ENCODE results near the gene LPO.

LPO gene

DNA sequence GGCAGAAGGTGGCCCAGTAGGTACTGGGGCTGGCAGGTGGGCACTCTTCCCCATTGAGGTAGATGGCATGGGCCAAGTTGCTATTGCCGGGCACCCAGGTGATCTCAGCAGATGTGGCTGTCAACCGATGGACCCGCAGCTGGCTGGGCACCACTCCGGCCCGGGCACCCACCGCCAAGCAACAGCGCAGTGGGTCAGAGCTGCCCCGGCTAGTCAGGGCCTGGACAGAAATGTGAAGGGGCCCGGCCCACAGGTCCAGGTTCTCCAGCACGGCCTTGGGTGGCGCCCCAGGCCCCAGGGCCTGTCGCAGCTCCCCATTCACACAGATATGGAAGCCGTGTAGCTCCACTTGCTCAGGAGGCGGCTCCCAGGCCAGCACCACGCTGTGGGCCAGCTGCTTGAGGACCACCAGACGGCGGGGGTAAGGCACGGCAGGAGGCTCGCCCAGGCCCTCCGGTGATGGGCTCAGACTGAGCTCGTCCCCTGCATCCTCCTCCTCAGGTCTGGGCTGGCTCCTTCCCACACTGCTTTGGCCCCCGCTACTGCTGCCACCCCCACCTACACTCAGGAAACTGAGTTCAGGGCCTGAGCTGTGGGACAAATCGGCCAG lies 73.7 kb downstream of the LPO start:
- TF ChIP-seq, protein P1, sequence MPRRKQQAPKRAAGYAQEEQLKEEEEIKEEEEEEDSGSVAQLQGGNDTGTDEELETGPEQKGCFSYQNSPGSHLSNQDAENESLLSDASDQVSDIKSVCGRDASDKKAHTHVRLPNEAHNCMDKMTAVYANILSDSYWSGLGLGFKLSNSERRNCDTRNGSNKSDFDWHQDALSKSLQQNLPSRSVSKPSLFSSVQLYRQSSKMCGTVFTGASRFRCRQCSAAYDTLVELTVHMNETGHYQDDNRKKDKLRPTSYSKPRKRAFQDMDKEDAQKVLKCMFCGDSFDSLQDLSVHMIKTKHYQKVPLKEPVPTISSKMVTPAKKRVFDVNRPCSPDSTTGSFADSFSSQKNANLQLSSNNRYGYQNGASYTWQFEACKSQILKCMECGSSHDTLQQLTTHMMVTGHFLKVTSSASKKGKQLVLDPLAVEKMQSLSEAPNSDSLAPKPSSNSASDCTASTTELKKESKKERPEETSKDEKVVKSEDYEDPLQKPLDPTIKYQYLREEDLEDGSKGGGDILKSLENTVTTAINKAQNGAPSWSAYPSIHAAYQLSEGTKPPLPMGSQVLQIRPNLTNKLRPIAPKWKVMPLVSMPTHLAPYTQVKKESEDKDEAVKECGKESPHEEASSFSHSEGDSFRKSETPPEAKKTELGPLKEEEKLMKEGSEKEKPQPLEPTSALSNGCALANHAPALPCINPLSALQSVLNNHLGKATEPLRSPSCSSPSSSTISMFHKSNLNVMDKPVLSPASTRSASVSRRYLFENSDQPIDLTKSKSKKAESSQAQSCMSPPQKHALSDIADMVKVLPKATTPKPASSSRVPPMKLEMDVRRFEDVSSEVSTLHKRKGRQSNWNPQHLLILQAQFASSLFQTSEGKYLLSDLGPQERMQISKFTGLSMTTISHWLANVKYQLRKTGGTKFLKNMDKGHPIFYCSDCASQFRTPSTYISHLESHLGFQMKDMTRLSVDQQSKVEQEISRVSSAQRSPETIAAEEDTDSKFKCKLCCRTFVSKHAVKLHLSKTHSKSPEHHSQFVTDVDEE (CRISPR knock-in tag; IDR thresholded peaks at IDR 0.05) = no peak
- TF ChIP-seq OSR1 (CRISPR knock-in tag; IDR thresholded peaks at IDR 0.05) = no peak
- TF ChIP-seq, protein P2, sequence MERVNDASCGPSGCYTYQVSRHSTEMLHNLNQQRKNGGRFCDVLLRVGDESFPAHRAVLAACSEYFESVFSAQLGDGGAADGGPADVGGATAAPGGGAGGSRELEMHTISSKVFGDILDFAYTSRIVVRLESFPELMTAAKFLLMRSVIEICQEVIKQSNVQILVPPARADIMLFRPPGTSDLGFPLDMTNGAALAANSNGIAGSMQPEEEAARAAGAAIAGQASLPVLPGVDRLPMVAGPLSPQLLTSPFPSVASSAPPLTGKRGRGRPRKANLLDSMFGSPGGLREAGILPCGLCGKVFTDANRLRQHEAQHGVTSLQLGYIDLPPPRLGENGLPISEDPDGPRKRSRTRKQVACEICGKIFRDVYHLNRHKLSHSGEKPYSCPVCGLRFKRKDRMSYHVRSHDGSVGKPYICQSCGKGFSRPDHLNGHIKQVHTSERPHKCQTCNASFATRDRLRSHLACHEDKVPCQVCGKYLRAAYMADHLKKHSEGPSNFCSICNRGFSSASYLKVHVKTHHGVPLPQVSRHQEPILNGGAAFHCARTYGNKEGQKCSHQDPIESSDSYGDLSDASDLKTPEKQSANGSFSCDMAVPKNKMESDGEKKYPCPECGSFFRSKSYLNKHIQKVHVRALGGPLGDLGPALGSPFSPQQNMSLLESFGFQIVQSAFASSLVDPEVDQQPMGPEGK (CRISPR knock-in tag; IDR thresholded peaks at IDR 0.05; ENCODE audit: borderline replicate concordance) = no peak
- no peak for TF ChIP-seq SNAI2 (CRISPR knock-in tag; IDR thresholded peaks at IDR 0.05)
- TF ChIP-seq POU6F1 (CRISPR knock-in tag; IDR thresholded peaks at IDR 0.05; ENCODE audit: borderline replicate concordance, low read depth) = no peak
- TF ChIP-seq ZC3H10 (CRISPR knock-in tag; IDR thresholded peaks at IDR 0.05) = no peak
- no peak for TF ChIP-seq ZNF565 (CRISPR knock-in tag; conservative IDR thresholded peaks at IDR 0.05; ENCODE audit: low read depth)
- TF ChIP-seq ZFP3 (CRISPR knock-in tag; IDR thresholded peaks at IDR 0.05) = no peak
- no peak for TF ChIP-seq BACH2 (CRISPR knock-in tag; IDR thresholded peaks at IDR 0.05; ENCODE audit: borderline replicate concordance)
- no peak for TF ChIP-seq RARB (CRISPR knock-in tag; IDR thresholded peaks at IDR 0.05)
- TF ChIP-seq ESRRG (CRISPR knock-in tag; IDR thresholded peaks at IDR 0.05) = no peak
- TF ChIP-seq CSDC2 (CRISPR knock-in tag; IDR thresholded peaks at IDR 0.05) = no peak
- no peak for TF ChIP-seq CSRNP3 (CRISPR knock-in tag; IDR thresholded peaks at IDR 0.05)
- TF ChIP-seq TCF4 (CRISPR knock-in tag; IDR thresholded peaks at IDR 0.05; ENCODE audit: borderline replicate concordance) = no peak
- TF ChIP-seq ARNTL (CRISPR knock-in tag; IDR thresholded peaks at IDR 0.05; ENCODE audit: borderline replicate concordance, low read depth) = no peak
- TF ChIP-seq GLIS3 (CRISPR knock-in tag; IDR thresholded peaks at IDR 0.05) = no peak
- no peak for TF ChIP-seq TOX (CRISPR knock-in tag; IDR thresholded peaks at IDR 0.05; ENCODE audit: borderline replicate concordance)
- TF ChIP-seq, protein P3, sequence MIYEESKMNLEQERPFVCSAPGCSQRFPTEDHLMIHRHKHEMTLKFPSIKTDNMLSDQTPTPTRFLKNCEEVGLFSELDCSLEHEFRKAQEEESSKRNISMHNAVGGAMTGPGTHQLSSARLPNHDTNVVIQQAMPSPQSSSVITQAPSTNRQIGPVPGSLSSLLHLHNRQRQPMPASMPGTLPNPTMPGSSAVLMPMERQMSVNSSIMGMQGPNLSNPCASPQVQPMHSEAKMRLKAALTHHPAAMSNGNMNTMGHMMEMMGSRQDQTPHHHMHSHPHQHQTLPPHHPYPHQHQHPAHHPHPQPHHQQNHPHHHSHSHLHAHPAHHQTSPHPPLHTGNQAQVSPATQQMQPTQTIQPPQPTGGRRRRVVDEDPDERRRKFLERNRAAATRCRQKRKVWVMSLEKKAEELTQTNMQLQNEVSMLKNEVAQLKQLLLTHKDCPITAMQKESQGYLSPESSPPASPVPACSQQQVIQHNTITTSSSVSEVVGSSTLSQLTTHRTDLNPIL (CRISPR knock-in tag; IDR thresholded peaks at IDR 0.05; ENCODE audit: low read depth) = no peak
- TF ChIP-seq ZNF70 (CRISPR knock-in tag; IDR thresholded peaks at IDR 0.05) = no peak
- no peak for ATAC-seq

- TF ChIP-seq ZNF70 (CRISPR knock-in tag; IDR thresholded peaks at IDR 0.05) = no peak
- TF ChIP-seq, protein P3 (CRISPR knock-in tag; IDR thresholded peaks at IDR 0.05; ENCODE audit: low read depth) = no peak
- no peak for TF ChIP-seq TOX (CRISPR knock-in tag; IDR thresholded peaks at IDR 0.05; ENCODE audit: borderline replicate concordance)
- TF ChIP-seq ZNF8 (CRISPR knock-in tag; IDR thresholded peaks at IDR 0.05) = no peak
- no peak for TF ChIP-seq SNAI2 (CRISPR knock-in tag; IDR thresholded peaks at IDR 0.05)
- TF ChIP-seq PPARA (CRISPR knock-in tag; IDR thresholded peaks at IDR 0.05; ENCODE audit: borderline replicate concordance) = no peak
- no peak for TF ChIP-seq ZFP3 (CRISPR knock-in tag; IDR thresholded peaks at IDR 0.05)
- TF ChIP-seq GLIS3 (CRISPR knock-in tag; IDR thresholded peaks at IDR 0.05) = no peak
- TF ChIP-seq, protein P1 (CRISPR knock-in tag; IDR thresholded peaks at IDR 0.05) = no peak
- no peak for ATAC-seq
Measured at GRCh38 chr17:58312829-58313228, 74.4 kb downstream of the LPO start.
